Measurements from ENCODE around the gene PPP1R37.

The PPP1R37 gene

GRCh38 chr19:45141203-45141900, 48.4 kb downstream of the PPP1R37 start:
- no peak for DNase-seq

- no peak for DNase-seq
Observed at GRCh38 chr19:45142016-45142725, 49.2 kb downstream of the PPP1R37 start.

- no peak for DNase-seq
Observed at GRCh38 chr19:45142726-45143110, 49.7 kb downstream of the PPP1R37 start.

GRCh38 chr19:45144431-45145269, 51.7 kb downstream of the PPP1R37 start:
- no peak for DNase-seq

GRCh38 chr19:45145270-45146189, 52.6 kb downstream of the PPP1R37 start:
- DNase-seq, result no peak

GRCh38 chr19:45146251-45146650, 53.3 kb downstream of the PPP1R37 start:
- no peak for DNase-seq

- DNase-seq, result no peak
Observed at GRCh38 chr19:45146741-45147205, 53.8 kb downstream of the PPP1R37 start.

GRCh38 chr19:45147835-45148676, 55.1 kb downstream of the PPP1R37 start:
- no peak for DNase-seq

GRCh38 chr19:45149129-45149528, 56.1 kb downstream of the PPP1R37 start:
- no peak for DNase-seq

- no peak for DNase-seq
Observed at GRCh38 chr19:45150180-45150579, 57.2 kb downstream of the PPP1R37 start.

GRCh38 chr19:45150751-45151281, 57.8 kb downstream of the PPP1R37 start:
- DNase-seq, result no peak

- no peak for DNase-seq
Observed at GRCh38 chr19:45151320-45151719, 58.3 kb downstream of the PPP1R37 start.

GRCh38 chr19:45151821-45152503, 59.0 kb downstream of the PPP1R37 start:
- DNase-seq, result no peak

GRCh38 chr19:45152504-45153338, 59.7 kb downstream of the PPP1R37 start:
- no peak for DNase-seq

GRCh38 chr19:45153339-45154063, 60.5 kb downstream of the PPP1R37 start:
- DNase-seq, result no peak

GRCh38 chr19:45154064-45154827, 61.3 kb downstream of the PPP1R37 start:
- no peak for DNase-seq

GRCh38 chr19:45156011-45156630, 63.1 kb downstream of the PPP1R37 start:
- DNase-seq, result no peak

GRCh38 chr19:45156751-45157150, 63.8 kb downstream of the PPP1R37 start:
- no peak for DNase-seq
